ENCODE measurements around the gene VPS16.

Gene VPS16

GRCh38 chr20:2840138-2840966 is at the start of gene VPS16, which contains the start of gene PCED1A:
TSS of gene VPS16 (plus strand) at chr20:2840745. CDS start at chr20:2840775, 30 bp downstream.
TSS of gene PCED1A (minus strand) at chr20:2840655. CDS start at chr20:2839912, 743 bp downstream.
- DNase-seq = peak; percentile 95

DNA sequence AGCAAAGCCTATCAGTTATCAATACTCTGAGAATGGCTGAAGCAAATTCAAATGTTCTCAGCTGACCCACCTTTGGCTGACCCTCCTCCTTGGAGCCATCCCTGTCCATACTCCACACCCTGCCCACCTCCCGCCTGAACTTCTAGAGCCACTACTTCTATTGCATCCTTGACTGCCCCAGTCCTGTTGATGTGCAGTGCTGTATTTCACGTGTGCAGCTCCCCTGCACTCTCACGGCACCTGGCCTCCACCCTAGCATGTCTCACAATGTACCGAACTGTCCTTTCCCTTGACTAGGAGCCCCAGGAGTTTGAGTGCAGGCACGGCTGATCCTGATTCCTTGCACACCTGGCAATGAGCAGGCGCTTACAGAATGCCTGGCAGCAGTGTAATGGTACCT is 47.1 kb upstream of the VPS16 start:
- DNase-seq = no peak

DNA sequence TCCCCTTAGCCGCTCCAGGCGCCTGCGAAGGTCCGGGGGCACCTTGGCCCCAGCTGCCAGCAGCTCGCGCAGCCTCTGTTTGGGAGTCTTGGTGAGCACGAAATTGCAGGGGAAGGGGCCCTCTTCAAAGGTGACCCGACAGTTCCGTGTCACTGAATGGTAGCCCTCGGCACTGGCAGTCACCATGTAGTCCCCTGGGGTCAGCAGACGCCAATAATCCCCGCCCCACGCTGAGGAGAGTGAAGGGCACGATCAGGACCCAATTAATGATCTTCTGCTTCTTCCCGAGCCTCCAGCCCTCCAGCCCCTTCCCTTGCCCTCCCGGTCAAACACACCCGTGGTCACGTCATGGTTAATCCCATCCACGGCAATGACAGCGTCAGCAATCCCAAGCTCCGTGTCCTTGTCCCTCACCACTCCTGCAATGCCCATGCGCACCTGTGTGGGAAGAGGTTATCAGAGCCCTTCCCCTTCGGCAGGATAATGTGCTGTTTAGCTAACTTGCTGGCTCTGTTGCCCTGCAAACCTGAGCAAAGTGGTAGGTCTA is 46.3 kb upstream of the VPS16 start:
- no peak for DNase-seq

- DNase-seq = no peak
Observed at GRCh38 chr20:2794866-2795447, 45.6 kb upstream of the VPS16 start.

DNA sequence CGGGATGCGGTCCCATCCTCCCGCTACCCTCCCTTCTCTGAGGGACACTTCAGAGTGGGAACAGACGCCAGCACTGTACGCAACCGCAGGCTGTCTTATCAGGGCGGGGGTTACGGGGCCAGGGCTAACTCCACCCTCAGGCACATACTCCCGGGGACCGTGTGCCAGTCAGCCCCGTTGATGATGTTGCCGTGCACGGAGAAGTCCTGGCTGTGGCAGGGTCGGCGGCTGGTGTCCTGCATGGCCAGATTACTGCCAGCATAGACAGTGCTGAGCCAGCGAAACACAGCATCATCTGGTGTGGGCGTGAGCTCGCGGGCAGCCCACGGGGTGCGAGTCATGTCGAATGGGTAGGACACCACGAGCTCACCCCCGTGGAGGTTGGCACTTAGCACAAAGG is 45.1 kb upstream of the VPS16 start:
- DNase-seq = peak; percentile 77

GRCh38 chr20:2796011-2796660 is 44.4 kb upstream of the VPS16 start:
- DNase-seq = no peak

DNA sequence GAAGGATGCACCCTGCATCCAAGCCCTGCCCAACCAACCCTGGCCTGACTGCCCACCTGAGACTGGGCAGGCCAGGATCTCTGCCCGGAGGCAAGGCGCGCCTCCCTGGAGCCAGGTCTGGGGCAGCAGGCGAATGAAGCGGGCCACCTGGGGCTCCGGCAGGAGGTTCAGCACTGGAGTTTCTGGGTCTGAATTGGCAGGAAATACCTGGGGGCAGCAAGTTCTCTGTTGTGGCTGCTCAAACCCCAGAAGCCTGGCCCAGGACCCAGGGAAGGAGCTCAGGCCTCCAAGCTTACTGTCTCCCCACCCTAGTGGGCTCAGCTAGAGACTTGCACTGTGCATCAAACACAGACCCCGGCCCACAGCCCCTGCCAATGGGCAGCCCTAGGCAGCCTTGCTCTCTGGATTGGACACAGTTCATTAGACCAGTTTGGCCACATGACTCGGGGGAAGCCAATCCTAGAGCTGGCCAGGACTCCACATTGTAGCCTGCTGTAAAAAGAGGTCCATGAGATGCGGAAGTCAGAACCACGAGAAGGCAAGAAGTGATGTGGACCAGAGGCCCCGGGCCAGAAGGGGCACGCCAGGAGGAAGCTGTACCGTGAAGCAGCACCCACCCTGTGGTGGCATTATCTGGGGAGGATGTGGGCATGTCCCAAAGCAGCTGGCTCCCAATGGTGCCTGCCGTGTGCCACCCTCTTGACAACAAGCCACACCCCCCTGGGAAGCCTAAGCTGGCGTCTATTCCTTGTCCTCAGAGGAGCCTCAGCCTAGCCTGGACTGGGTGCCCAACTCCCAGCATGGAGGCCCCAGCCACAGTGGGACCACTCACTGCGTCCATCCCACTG is 43.2 kb upstream of the VPS16 start:
- peak; percentile 37 for DNase-seq

GRCh38 chr20:2798095-2798805 is 42.3 kb upstream of the VPS16 start:
- no peak for DNase-seq

- DNase-seq = peak; percentile 57
Observed at GRCh38 chr20:2798814-2799213, 41.7 kb upstream of the VPS16 start.

GRCh38 chr20:2799271-2799670 is 41.3 kb upstream of the VPS16 start:
- peak; percentile 46 for DNase-seq

GRCh38 chr20:2799688-2800520 is 40.6 kb upstream of the VPS16 start:
- peak; percentile 55 for DNase-seq

DNA sequence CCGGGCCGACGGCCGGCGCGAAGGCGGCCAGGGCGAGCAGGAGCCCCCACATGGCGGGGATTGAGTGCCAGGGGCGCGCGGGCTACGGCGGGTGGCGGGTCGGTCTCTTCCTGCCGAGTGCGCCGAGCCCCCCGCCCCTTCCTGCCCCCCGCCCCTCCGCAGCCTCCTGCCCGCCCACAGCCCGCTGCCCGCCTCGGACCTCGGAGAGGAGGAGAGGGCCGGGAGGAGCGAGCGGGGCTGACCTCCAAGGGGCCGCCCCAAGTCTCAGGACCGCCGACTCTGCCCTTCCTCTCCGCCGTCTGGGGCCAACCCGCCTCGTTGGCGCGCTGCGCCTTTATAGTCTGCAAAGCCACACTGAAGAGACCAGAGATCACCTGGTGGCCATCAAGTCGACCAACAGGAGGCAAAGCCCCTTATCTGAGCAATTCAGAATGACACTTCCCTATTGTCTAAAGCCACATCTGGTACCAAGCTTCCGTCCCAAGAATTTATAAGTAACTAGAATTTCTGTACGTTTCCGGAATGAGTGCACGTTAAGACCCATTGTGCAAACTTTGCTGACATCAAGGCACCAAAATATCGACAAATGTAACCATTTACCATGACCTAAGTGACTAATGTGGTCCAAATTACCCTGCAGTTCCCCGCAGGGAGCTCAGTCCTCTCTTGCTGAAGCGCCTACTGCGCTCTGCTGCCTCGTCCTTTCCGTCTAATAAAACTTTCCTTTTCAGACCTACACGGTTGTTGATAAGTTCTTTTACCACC is 39.8 kb upstream of the VPS16 start, which contains the start of gene CPXM1:
CPXM1 (minus strand) TSS at position 107 of the 765 bp plus-strand sequence; CDS start at position 52, 55 bp downstream.
- peak; percentile 96 for DNase-seq

GRCh38 chr20:2801286-2801728 is 39.2 kb upstream of the VPS16 start:
- peak; percentile 60 for DNase-seq

DNA sequence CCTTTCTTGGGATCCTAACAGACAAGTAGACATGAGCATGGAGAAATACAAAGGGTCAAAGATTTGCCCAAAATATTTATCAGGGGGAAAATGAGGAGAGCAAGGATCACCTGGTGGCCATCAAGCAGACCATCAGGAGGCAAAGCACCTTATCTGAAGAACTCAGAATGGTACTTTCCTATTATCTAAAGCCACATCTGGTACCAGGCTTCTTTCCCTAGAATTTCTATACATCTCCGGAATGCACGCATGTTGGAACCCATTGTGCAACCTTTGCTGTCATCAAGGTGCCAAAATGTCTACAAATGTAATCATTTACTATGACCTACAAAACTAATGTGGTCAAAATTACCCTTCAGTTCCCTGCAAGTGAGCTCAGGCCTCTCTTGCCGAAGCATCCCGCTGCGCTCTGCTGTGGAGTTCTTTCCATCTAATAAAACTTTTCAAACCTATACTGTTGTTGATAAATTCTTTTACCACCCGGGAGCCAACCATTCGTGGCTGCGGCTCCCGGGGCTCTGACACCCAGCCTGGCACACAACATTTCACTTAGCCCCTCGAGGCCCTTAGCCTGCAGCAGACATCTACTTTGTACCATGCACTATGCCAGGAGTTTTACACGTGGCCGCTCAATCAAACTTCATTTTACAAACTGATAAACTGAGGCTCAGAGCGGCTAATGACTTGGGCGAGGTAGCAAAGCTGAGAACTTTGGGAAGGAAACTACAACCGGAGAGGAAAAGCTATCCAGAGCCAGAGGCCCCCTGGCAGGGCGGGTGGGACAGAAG is 36.3 kb upstream of the VPS16 start:
- peak; percentile 31 for DNase-seq

DNA sequence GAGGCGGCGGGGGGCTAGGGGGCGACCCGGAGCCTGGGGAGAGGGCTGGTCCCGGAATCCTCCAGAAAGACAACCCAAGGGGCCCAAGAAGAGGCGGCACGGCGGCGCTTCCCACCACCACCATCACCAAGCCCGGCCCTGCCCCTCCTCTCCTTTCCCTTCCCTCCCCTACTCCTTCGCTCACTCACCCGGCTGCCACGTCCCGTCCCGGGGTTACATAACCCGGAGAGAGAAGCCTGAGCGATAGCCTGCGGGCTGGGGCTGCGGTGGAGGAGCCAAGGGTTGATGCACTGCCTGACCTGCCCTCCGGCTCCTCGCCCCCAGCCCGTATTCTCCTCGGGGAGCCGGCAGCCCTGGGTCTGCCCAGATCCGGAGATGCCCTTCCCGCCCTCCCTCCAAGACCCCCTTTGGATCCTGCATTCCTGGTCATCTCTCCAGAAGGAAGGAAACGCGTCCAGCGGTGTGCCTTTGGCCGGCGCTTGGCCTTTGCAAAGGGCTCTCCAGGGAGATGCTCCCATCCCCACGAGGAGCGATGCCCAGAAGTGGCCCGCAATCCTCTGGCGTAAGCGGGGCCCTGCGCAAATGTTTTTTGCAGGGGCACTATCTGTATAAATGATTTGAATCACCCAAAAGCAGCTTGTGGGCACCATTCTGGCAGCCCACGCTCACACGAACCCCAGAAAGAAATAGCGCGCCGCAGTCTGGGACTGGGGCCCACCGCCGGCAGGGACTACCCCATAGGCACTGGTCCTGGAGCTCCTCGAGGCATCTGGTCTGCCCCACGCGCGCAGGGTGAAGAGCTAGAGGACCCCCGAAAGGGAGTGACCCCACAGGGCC is 35.5 kb upstream of the VPS16 start:
- DNase-seq = peak; percentile 66

- no peak for DNase-seq
Observed at GRCh38 chr20:2805689-2806350, 34.7 kb upstream of the VPS16 start.

DNA sequence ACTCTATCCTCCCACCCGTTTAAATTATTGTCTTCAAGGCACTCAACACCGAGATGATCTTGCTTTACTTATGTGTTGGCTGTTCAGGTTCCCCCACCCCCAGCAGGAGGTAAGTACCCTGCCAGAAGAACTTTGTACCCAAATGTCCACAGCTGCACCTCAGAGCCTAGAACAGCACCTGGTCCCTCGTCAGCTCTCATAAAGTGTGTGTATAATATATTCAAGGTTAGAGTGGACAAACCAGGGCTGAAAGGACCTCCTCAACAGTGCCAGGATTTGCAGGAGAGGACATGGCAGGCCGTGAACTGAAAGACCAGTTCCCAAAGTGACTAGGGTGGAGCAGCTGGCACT is 34.2 kb upstream of the VPS16 start:
- no peak for DNase-seq

DNA sequence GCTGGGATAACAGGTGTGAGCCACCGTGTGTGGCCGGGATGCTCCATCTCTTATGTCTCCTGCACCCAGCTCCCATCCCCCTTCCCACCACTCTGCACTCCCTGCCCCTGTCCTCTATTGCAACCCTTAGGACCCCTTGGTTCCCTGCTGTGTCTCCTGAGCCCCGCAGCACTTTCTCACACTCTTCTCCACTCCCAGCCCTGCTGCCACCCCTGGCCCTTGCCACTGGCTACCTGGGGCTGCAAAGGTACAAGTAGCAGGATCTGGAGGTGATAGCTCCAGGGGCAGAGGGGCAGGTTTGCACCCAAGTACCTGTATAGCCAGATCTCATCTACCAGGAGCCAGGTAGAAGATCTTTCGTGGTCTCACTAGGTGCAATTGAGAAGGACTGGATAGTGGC is 33.5 kb upstream of the VPS16 start:
- no peak for DNase-seq

All from hematopoietic multipotent progenitor cell treated with erythropoietin and hydrocortisone succinate and interleukin-3 and kit ligand, for 4 days (in vitro differentiated cells).